GM06990 (cell line): ENCODE results near the gene SPRR2A.

ENCODE experiments used
- DNase-seq: peaks from one replicate; pipeline ENCODE4 v3.0.0-alpha.2; 2011; ENCODE audit not compliant: insufficient read length; ENCODE audit errors: extremely low read depth
- H3K27me3 ChIP-seq: replicated peaks from 2 replicates; pipeline ENCODE4 v1.6.0; 2011; ENCODE audit warnings: low read length; ENCODE audit not compliant: control insufficient read depth, insufficient read depth
- H3K36me3 ChIP-seq: 2 replicates; pipeline ENCODE4 v1.5.1; 2011; ENCODE audit warnings: low read length; ENCODE audit not compliant: control insufficient read depth, insufficient read depth
- H3K4me3 ChIP-seq: replicated peaks from 2 replicates; pipeline ENCODE4 v1.5.1; 2011; ENCODE audit warnings: low read depth, mild to moderate bottlenecking, control low read depth, low read length
- TF ChIP-seq, protein P1 (sequence below): IDR thresholded peaks from 2 replicates; pipeline ENCODE4 v1.5.1; 2011; ENCODE audit warnings: low read length, control low read depth, mild to moderate bottlenecking, inconsistent platforms; ENCODE audit not compliant: insufficient read depth, poor library complexity, severe bottlenecking

Gene SPRR2A

DNA sequence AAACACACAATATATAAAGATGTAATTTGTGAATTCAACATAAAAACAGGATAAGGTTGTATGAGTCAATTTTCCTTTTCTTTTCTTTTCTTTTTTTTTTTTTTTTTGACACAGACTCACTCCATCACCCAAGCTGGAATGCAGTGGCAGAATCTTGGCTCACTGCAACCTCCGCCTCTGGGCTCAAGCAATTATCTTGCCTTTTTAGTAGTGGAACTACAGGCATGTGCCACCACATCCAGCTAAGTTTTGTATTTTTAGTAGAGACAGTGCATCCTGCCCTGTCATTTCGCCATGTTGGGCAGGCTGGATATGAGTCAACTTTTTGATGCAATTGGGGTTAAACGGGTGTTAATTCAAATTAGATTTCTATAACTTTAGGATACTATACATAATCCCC, 24.4 kb upstream of the SPRR2A start:
- Histone ChIP-seq H3K27me3 (no peaks in the 10 kb centered on the region), H3K36me3 (no peaks in the 10 kb centered on the region), H3K4me3 (no peak overlapping the region)
- no peak for DNase-seq
- TF ChIP-seq, protein P1, sequence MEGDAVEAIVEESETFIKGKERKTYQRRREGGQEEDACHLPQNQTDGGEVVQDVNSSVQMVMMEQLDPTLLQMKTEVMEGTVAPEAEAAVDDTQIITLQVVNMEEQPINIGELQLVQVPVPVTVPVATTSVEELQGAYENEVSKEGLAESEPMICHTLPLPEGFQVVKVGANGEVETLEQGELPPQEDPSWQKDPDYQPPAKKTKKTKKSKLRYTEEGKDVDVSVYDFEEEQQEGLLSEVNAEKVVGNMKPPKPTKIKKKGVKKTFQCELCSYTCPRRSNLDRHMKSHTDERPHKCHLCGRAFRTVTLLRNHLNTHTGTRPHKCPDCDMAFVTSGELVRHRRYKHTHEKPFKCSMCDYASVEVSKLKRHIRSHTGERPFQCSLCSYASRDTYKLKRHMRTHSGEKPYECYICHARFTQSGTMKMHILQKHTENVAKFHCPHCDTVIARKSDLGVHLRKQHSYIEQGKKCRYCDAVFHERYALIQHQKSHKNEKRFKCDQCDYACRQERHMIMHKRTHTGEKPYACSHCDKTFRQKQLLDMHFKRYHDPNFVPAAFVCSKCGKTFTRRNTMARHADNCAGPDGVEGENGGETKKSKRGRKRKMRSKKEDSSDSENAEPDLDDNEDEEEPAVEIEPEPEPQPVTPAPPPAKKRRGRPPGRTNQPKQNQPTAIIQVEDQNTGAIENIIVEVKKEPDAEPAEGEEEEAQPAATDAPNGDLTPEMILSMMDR, result no peak

DNA sequence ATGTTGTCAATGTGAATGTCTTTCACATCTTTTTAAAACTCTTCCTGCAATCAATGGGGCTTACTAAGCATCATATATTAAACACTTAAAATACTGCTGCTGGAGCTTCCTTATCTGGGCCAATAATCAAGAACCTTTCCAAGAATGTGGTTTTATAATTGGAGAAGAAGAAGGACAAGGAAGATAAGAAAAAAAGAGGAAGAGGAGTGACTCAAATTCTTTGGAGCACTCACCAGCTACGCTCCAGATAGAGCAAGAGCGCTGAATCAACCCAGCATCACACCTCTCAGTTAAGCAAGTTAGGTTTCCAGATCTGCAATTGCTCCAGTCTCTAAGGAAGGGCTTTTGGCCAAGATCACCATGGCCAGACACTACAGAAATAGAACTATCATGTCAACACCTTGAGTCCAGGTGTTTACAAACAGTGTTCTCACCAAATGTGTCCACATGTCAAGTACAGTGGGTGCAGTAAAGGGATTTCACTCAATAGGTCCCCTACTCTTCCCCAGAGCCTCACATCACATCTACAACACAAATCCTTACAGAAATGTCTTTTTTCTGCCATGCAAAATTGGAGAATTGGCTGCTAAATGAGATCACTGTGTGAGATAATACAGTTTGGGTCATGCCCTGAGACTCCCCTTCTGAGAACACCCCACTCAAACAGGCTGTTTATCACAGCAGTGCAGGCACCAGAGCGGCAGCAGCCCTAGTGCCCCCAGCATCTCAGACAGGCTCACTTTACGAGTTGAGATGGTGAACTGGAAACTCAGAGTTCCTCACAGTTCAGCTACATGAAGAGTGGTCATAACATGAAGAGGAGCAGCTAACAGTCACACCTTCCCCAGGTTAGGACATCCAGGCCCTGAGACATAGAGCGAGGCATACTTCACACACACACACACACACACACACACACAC, 15.8 kb upstream of the SPRR2A start:
- TF ChIP-seq, protein P1, result no peak
- Histone ChIP-seq H3K27me3 (no peaks in the 10 kb centered on the region), H3K36me3 (no peaks in the 10 kb centered on the region), H3K4me3 (no peak overlapping the region)
- DNase-seq, result no peak

DNA sequence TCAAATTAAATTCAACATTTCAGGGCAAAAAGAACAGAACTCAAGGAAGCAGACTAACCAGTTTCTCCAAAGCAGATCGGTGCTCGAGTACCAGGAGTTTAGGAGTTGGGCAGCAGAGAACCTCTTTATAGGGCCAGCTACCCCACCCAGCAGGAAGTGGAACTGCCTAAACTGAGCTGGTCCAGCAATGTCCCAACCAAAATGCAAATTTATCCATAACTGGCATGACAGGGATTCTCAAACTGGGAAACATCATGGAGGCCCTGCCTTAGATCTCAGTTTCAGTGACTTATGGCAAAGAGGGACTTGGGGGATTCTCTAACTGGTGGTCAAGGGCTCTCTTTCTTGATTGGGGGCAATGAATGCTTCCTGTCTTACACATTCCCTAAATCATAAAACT, 14.2 kb upstream of the SPRR2A start, which contains the start of gene SPRR2B:
SPRR2B (minus strand) TSS at position 101 of the 400 bp plus-strand sequence. CDS start 772 bp downstream, outside the sequence.
- DNase-seq, result no peak
- Histone ChIP-seq H3K4me3 (no peak within 1 kb of the TSS), H3K36me3 (no peaks in the 10 kb centered on the region), H3K27me3 (no peaks in the 10 kb centered on the region)
- TF ChIP-seq, protein P1, result no peak

DNA sequence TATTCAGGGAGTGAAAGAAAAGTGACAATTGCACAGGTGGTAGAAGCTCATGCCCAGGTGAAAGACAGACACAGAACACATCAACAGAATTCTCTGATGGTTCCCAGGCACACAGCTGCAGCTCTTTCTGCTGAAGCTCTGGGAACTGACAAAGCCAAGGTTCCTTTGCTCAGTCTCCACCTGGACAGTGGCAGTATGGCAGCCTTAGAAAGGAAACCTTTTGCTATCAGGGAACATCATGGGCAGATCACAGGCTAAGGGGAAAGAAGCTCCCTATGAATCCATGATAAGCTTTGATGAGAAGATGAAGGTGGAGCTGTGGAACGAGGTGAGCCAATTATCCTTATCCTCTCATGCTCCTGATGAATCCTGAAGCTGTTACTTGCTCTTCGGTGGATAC, 12.9 kb upstream of the SPRR2A start:
- H3K27me3 ChIP-seq, result no peaks in the 10 kb centered on the region
- no peak overlapping the region for H3K4me3 ChIP-seq
- no peak for DNase-seq
- TF ChIP-seq, protein P1, result no peak
- H3K36me3 ChIP-seq, result no peaks in the 10 kb centered on the region

DNA sequence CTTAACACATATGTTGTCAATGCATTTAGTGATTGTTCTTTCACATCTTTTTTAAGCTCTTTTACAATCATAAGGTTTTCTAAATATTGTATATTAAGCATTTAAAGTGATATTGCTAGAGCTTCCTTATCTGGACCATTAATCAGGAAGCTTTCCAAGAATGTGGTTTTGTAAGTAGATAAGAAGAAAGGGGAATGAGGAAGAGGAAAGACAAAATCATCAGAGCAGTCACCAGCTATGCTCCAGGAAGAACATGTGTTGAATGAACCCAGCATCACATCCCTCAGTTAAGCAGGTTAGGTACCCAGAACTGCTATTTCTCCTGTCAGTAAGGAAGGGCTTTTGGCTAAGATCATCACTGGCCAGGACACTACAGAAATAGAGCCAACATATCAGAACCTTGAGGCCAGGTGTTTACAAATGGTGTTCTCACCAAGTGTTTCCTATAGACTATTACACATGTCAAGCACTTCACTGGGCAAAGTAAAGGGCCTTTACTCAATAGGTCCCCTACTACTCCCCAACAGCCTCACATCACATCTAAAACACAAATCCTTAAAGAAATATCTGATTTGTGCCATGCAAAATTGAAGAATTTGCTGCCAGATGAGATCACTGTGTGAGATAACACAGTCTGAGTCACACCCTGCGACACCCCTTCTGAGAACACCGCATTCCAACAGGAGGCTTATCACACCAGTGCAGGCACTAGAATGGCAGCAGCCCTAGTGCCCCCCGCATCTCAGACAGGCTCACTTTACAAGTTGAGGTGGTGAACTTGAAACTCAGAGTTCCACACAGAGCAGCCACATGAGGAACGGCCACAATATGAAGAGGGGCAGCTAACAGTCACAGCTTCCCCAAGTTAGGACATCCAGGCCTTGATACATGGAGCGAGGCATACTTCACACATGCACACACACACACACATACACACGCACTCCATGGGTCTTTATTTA, 1.8 kb upstream of the SPRR2A start:
- TF ChIP-seq, protein P1, result no peak
- Histone ChIP-seq H3K4me3 (no peak overlapping the region), H3K27me3 (no peaks in the 10 kb centered on the region; the same call in 1 of the 2 replicates)

More for the DNA sequence above, 1.8 kb upstream of the SPRR2A start:
- H3K36me3 ChIP-seq, result no peaks in the 10 kb centered on the region
- DNase-seq, result no peak
